Body of pancreas (tissue), 4 donors: ENCODE measurements around the gene CFAP70. TPM values are rescaled to one million over a fixed set of nuclear protein-coding genes. Genes with fewer than 3 reads are reported as not detected.

Source experiments
- ATAC-seq: fragments of 150-250 bp; one replicate; pipeline ENCODE4 v1.9.1; 2016
- DNase-seq, 4 donors: peaks; one replicate each; pipeline ENCODE4 v3.0.0-alpha.2; 2019
- H3K27ac ChIP-seq, 4 donors: fragments of 200-600 bp; sonication (generic); 1 replicate in 3 of 4; 2 replicates in 1 of 4; pipeline versions ENCODE4 v1.5.1 to v1.6.1; 2016 to 2019; ENCODE audit warnings: mild to moderate bottlenecking in 1 of 4, mixed read lengths in 1 of 4, moderate library complexity in 1 of 4
- H3K27me3 ChIP-seq, 2 donors: fragments of 200-600 bp; sonication (generic); one replicate each; pipeline ENCODE4 v1.6.0; 2016; ENCODE audit warnings: mild to moderate bottlenecking in 1 of 2
- H3K36me3 ChIP-seq, 2 donors: fragments of 200-600 bp; sonication (generic); replicated peaks in 1 of 2; 2 replicates each; pipeline ENCODE4 v1.5.1; 2016; ENCODE audit warnings: low read depth in 2 of 2; ENCODE audit not compliant: insufficient read depth in 1 of 2
- H3K4me1 ChIP-seq: fragments of 200-600 bp; sonication (generic); one replicate; pipeline ENCODE4 v1.6.0; 2016
- H3K4me3 ChIP-seq, 2 donors: fragments of 200-600 bp; sonication (generic); 1 replicate in 1 of 2; 2 replicates in 1 of 2; pipeline ENCODE4 v1.5.1; 2016 to 2019
- H3K9me3 ChIP-seq, 3 donors: fragments of 200-600 bp; sonication (generic); 1 replicate in 2 of 3; 2 replicates in 1 of 3; pipeline ENCODE4 v1.5.1; 2016
- CTCF ChIP-seq, 7 experiments: fragments of 450-650 bp in 4 of 7; fragments of 200-600 bp in 3 of 7; sonication (generic) in 3 of 7; IDR thresholded peaks; one replicate each; pipeline ENCODE4 v1.5.1; 2016 to 2019; ENCODE audit warnings: antibody characterized with exemption in 7 of 7
- POLR2A ChIP-seq, 3 donors: fragments of 450-650 bp; IDR thresholded peaks; one replicate each; pipeline ENCODE4 v1.6.1; 2016; ENCODE audit warnings: antibody characterized with exemption in 3 of 3, mild to moderate bottlenecking in 2 of 3
- WGBS, 2 donors: methylation state at CpG; one replicate each; pipeline ENCODE4 v1.1.5; 2017; 5-methylcytosine and 5-hydroxymethylcytosine counted together
- intact Hi-C: fragments of 100-400 bp; cut with DNase I; formaldehyde crosslinking; loops from one replicate; pipeline ENCODE4 v1.15.1; 2023
- total RNA-seq, 2 donors: library from RNA; depleted of rRNA; stranded (reverse); fragments of >200 nt; gene quantifications; one replicate each; pipeline ENCODE4 v1.1.0, GENCODE V29; 2016

Gene CFAP70
- total RNA-seq, 2 donors from 2014 or later: 8.8 to 11.5 TPM

- Histone ChIP-seq H3K4me1 (no peaks in the 10 kb centered on the region), H3K4me3 (no peak overlapping the region), H3K36me3 (peaks cover 0 to 32% of the 10 kb centered on the region in 2 donors), H3K9me3 (no peaks in the 10 kb centered on the region), H3K27ac (no peak overlapping the region), H3K27me3 (no peaks in the 10 kb centered on the region)
- WGBS, 2 donors: 91 to 94% methylated on average over 4 of the region's 4 CpGs
- ATAC-seq: no peak
- TF ChIP-seq POLR2A (IDR thresholded peaks at IDR 0.05) (no peak), CTCF (IDR thresholded peaks at IDR 0.05) (no peak)
- no peak for DNase-seq
- intact Hi-C loops: no loop called here
Measured at GRCh38 chr10:73388228-73388627, 29.6 kb upstream of the CFAP70 start.

GRCh38 chr10:73386583-73386982, 27.9 kb upstream of the CFAP70 start:
- TF ChIP-seq CTCF (IDR thresholded peaks at IDR 0.05) (no peak), POLR2A (IDR thresholded peaks at IDR 0.05) (no peak)
- ATAC-seq (no peak), DNase-seq (no peak)
- H3K4me3 ChIP-seq: no peak overlapping the region
- H3K27ac ChIP-seq: no peak overlapping the region
- H3K36me3 ChIP-seq: peaks cover 0 to 43% of the 10 kb centered on the region in 2 donors
- intact Hi-C loops: no loop called here
- H3K27me3 ChIP-seq: no peaks in the 10 kb centered on the region
- 93 to 94% methylated on average over 7 of the region's 7 CpGs for WGBS, 2 donors
- H3K9me3 ChIP-seq: no peaks in the 10 kb centered on the region
- no peaks in the 10 kb centered on the region for H3K4me1 ChIP-seq

- no peak for ATAC-seq
- 61 to 73% methylated on average over 1 of the region's 1 CpG for WGBS, 2 donors
Measured at GRCh38 chr10:73379064-73379748, 20.5 kb upstream of the CFAP70 start.

GRCh38 chr10:73376679-73377078, 18.0 kb upstream of the CFAP70 start:
- no peak for TF ChIP-seq CTCF (IDR thresholded peaks at IDR 0.05)
- TF ChIP-seq POLR2A (IDR thresholded peaks at IDR 0.05): no peak
- intact Hi-C loops: no loop called here
- Histone ChIP-seq H3K4me3 (no peak overlapping the region), H3K36me3 (peaks cover 13 to 21% of the 10 kb centered on the region in 2 donors), H3K27ac (no peak overlapping the region), H3K4me1 (no peaks in the 10 kb centered on the region), H3K27me3 (no peaks in the 10 kb centered on the region), H3K9me3 (no peaks in the 10 kb centered on the region)
- WGBS, 2 donors: 76 to 82% methylated on average over 3 of the region's 3 CpGs
- DNase-seq (no peak), ATAC-seq (no peak)

More at GRCh38 chr10:73379064-73379748, 20.5 kb upstream of the CFAP70 start:
- Histone ChIP-seq H3K27me3 (no peaks in the 10 kb centered on the region), H3K36me3 (peaks cover 12 to 31% of the 10 kb centered on the region in 2 donors), H3K27ac (no peak overlapping the region), H3K9me3 (no peaks in the 10 kb centered on the region), H3K4me1 (no peaks in the 10 kb centered on the region), H3K4me3 (no peak overlapping the region)
- intact Hi-C loops: no loop called here
- TF ChIP-seq POLR2A (IDR thresholded peaks at IDR 0.05) (no peak), CTCF (IDR thresholded peaks at IDR 0.05) (no peak)
- no peak for DNase-seq

- H3K36me3 ChIP-seq: peaks cover 0 to 7% of the 10 kb centered on the region in 2 donors
Measured at GRCh38 chr10:73368238-73368637, 9.6 kb upstream of the CFAP70 start.

More at GRCh38 chr10:73368238-73368637, 9.6 kb upstream of the CFAP70 start:
- no peak for ATAC-seq
- H3K27me3 ChIP-seq: no peaks in the 10 kb centered on the region
- H3K4me1 ChIP-seq: no peaks in the 10 kb centered on the region
- no peak for TF ChIP-seq POLR2A (IDR thresholded peaks at IDR 0.05)
- TF ChIP-seq CTCF (IDR thresholded peaks at IDR 0.05): no peak
- intact Hi-C loops: no loop called here
- no peak overlapping the region for H3K4me3 ChIP-seq
- no peaks in the 10 kb centered on the region for H3K9me3 ChIP-seq
- H3K27ac ChIP-seq: no peak overlapping the region
- 96 to 98% methylated on average over 4 of the region's 4 CpGs for WGBS, 2 donors
- DNase-seq: no peak
